Measurements from ENCODE around the gene LMCD1.

LMCD1 gene, protein sequence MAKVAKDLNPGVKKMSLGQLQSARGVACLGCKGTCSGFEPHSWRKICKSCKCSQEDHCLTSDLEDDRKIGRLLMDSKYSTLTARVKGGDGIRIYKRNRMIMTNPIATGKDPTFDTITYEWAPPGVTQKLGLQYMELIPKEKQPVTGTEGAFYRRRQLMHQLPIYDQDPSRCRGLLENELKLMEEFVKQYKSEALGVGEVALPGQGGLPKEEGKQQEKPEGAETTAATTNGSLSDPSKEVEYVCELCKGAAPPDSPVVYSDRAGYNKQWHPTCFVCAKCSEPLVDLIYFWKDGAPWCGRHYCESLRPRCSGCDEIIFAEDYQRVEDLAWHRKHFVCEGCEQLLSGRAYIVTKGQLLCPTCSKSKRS

DNA sequence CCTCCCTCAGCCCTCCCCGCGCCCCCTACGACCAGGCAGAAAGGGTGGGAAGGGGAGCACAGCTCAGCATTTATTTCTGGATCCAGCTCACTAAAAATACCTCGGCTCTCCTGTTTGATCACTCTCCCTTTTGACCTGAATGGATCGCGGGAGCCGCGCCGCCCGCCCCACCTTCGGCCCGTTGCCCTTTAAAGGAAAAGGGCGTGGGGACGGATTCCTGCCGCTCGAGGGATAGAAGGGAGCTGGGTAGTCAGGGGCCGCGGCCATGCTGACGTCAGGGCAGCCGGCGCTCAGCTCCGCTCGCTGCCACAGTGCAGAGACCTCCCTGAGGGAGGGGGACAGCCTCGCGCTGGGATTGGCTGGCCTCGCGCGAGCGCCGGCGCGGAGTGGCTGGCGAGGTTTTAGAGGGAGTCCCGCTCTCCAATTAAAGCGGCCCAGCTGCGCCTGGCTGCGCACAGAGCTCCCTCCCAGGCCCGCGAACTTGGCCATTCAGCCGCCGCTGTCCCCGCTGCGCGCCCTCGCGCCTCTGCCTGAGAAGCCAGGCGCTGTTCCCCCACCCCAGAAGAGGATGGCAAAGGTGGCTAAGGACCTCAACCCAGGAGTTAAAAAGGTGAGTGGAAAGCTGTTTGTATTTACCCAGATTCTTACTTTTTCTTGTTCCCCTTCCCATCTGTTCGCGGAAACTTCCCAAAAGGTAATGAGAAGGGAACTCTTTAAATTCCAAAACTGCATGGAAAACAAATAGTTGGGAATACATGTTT is at the start of gene LMCD1:
Gene LMCD1 (plus strand): TSS at position 453 of the 761 bp plus-strand sequence. CDS start 116 bp downstream, at position 569.
- Histone ChIP-seq H3K27ac (ENCODE audit: low read depth, low read length) (peak within 1 kb of the TSS; percentile 93), H3K4me1 (ENCODE audit: insufficient read depth, low read length) (peaks cover 20% of the 10 kb centered on the region), H3K4me3 (ENCODE audit: low read depth in 1 of 2, low read length in 2 of 2) (peak within 1 kb of the TSS; percentile 48 to 61), H3K9me3 (ENCODE audit: low read length) (no peaks in the 10 kb centered on the region), H3K9ac (ENCODE audit: low read length) (no peak within 1 kb of the TSS), H3K27me3 (ENCODE audit: control insufficient read depth in 1 of 2, insufficient read depth in 2 of 2, low read length in 2 of 2) (no peaks in the 10 kb centered on the region), H3K36me3 (ENCODE audit: insufficient read depth, low read length) (no peaks in the 10 kb centered on the region)

DNA sequence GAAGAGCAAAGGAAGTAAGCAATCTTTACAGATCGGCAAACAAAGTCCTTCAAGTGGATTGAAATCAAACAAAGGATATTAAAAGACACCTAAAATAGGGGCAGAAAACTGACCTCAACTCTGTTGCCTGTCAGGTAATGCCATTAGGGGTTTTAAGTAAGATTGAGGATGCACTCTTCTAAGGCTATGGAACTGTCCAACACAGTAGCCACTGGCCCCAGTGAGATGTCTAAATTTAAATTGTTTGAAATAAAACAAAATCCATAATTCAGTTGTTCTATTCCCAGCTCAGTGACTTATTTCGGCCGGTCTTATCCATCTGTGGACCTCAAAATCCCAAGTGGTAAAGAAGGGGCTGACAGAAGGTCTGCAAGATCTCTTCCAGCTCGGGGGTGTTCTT is 49.5 kb upstream of the LMCD1 start:
- Histone ChIP-seq H3K9ac (ENCODE audit: low read length) (no peak overlapping the region), H3K27ac (ENCODE audit: low read depth, low read length) (no peak overlapping the region), H3K36me3 (ENCODE audit: insufficient read depth, low read length) (no peaks in the 10 kb centered on the region), H3K9me3 (ENCODE audit: low read length) (no peaks in the 10 kb centered on the region), H3K4me3 (ENCODE audit: low read depth in 1 of 2, low read length in 2 of 2) (no peak overlapping the region), H3K27me3 (ENCODE audit: control insufficient read depth in 1 of 2, insufficient read depth in 2 of 2, low read length in 2 of 2) (no peaks in the 10 kb centered on the region), H3K4me1 (ENCODE audit: insufficient read depth, low read length) (no peaks in the 10 kb centered on the region)

DNA sequence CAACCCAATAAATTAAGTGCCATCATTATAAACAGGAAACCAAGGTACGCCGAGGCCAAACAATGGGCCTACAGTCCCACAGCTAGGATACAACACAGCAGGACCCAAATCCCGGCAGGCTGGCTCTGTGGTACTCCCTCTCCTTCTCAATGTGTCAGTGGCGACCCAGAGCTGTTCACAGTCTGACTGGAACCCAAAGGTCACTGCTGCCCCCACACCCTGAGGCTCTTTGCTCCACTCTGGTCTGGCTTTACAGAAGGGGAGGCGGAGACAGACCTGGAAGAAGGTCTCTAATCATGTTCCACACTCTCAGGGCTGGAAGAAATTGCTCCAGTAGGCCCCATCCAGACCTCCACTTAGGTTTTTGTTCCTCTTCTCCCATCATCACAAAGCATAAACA is 48.5 kb upstream of the LMCD1 start:
- H3K36me3 ChIP-seq (ENCODE audit: insufficient read depth, low read length): no peaks in the 10 kb centered on the region
- no peak overlapping the region for H3K27ac ChIP-seq (ENCODE audit: low read depth, low read length)
- H3K9ac ChIP-seq (ENCODE audit: low read length): no peak overlapping the region
- no peaks in the 10 kb centered on the region for H3K27me3 ChIP-seq (ENCODE audit: control insufficient read depth in 1 of 2, insufficient read depth in 2 of 2, low read length in 2 of 2)
- H3K4me3 ChIP-seq (ENCODE audit: low read depth in 1 of 2, low read length in 2 of 2): no peak overlapping the region
- no peaks in the 10 kb centered on the region for H3K4me1 ChIP-seq (ENCODE audit: insufficient read depth, low read length)
- no peaks in the 10 kb centered on the region for H3K9me3 ChIP-seq (ENCODE audit: low read length)

DNA sequence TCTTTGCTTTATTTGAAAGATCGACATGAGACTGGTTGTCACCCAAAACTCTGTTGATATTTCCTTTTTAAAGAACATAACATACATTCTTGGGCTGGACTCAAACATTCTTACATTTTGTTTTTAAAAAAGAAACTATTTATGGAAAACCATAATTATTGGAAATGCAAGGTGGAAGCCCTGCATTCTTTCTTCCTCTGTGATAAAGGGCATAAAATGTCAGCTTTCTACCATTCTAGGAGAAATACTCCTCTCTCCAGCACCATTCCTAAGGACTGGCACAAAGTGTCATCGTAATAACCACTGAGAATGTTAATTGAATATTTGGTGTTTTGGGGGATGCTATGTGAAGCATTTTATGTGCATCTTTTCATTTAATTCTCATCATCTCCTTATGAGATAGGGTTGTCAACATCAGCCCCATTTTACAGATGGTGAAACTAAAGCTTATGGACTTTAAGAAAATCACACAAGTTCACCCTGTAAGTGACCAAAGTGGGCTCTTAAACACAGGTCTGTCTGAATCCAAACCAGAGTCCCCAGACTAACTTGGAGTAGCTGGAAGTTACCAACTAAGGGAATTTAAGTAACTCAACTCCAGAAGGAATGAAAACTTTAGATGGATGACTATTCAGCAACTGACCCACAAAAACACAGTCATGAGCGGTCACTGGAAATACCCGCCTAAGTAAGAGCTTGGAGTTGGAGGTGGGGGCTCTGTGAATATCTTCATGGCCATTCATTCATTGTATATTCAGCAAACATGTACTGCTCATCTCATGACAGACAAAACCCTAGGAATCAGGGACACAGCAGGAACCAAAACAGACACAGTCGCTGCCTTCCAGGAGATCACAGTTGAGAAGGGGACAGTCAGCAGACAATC is 45.9 kb upstream of the LMCD1 start:
- Histone ChIP-seq H3K36me3 (ENCODE audit: insufficient read depth, low read length) (no peaks in the 10 kb centered on the region), H3K27ac (ENCODE audit: low read depth, low read length) (no peak overlapping the region), H3K9ac (ENCODE audit: low read length) (no peak overlapping the region), H3K27me3 (ENCODE audit: control insufficient read depth in 1 of 2, insufficient read depth in 2 of 2, low read length in 2 of 2) (no peaks in the 10 kb centered on the region), H3K4me1 (ENCODE audit: insufficient read depth, low read length) (no peaks in the 10 kb centered on the region), H3K9me3 (ENCODE audit: low read length) (no peaks in the 10 kb centered on the region), H3K4me3 (ENCODE audit: low read depth in 1 of 2, low read length in 2 of 2) (no peak overlapping the region)

DNA sequence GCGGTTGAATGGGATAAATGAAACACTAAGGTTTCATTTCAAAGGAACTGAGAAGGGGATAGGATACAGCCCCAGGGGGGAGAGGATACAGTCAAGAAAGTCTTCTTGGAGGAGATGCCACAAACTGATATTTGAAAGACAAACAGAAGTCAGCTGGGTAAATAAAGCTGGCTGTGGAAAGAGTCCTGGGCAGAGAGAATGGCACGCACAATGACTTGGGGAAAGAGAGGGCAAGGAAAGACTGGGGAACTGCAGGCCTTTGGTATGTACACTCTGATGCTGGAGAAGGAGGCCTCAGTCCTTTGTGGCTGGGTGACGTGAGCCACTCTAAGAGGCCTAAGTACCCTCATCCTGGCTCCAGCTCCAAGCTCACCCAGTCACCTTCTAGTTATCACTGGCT is 45.2 kb upstream of the LMCD1 start:
- Histone ChIP-seq H3K27ac (ENCODE audit: low read depth, low read length) (no peak overlapping the region), H3K9me3 (ENCODE audit: low read length) (no peaks in the 10 kb centered on the region), H3K36me3 (ENCODE audit: insufficient read depth, low read length) (no peaks in the 10 kb centered on the region), H3K9ac (ENCODE audit: low read length) (no peak overlapping the region), H3K4me3 (ENCODE audit: low read depth in 1 of 2, low read length in 2 of 2) (no peak overlapping the region), H3K4me1 (ENCODE audit: insufficient read depth, low read length) (no peaks in the 10 kb centered on the region), H3K27me3 (ENCODE audit: control insufficient read depth in 1 of 2, insufficient read depth in 2 of 2, low read length in 2 of 2) (no peaks in the 10 kb centered on the region)

DNA sequence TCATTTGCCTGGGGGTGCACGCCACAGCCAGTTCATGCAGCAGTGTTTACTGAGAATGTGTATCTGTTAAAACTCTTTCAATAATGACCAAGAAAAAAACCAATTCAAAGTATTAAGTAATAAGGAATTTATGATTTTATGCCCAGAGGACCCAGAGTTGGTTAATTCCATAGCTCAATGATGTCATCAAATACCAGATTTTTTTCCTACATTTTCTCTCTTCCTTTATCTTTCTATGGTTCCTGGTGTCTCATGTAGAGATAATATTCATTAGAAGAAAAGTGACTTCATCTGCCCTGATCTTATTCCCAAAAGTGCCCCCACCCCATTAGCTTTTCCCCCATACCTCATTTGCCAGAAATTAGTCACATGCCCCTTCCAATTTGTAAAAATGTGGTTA is 44.6 kb upstream of the LMCD1 start:
- H3K4me1 ChIP-seq (ENCODE audit: insufficient read depth, low read length): no peaks in the 10 kb centered on the region
- no peak overlapping the region for H3K27ac ChIP-seq (ENCODE audit: low read depth, low read length)

DNA sequence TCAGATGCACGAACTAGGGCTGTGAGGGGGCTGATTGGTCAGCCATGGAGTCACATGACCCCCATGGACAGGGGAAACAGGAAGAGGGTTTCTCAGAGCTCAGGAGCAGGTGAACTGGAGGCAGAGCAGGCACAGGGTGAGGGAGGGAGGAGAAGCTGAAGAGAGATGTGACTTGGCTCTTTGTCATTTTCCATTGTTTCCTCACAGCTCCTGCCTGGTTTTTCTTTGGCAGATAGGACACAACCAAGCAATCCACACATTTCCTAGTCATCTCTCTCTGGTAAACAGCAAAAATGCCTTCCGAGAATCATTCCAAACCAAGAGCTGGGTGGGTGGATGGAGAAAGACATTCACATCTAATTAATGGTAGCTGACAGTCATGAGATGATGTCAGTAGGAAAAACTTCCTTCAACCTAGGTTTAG is 43.4 kb upstream of the LMCD1 start:
- no peak overlapping the region for H3K9ac ChIP-seq (ENCODE audit: low read length)
- no peaks in the 10 kb centered on the region for H3K36me3 ChIP-seq (ENCODE audit: insufficient read depth, low read length)
- no peak overlapping the region for H3K27ac ChIP-seq (ENCODE audit: low read depth, low read length)
- no peaks in the 10 kb centered on the region for H3K27me3 ChIP-seq (ENCODE audit: control insufficient read depth in 1 of 2, insufficient read depth in 2 of 2, low read length in 2 of 2)
- H3K4me1 ChIP-seq (ENCODE audit: insufficient read depth, low read length): no peaks in the 10 kb centered on the region
- no peaks in the 10 kb centered on the region for H3K9me3 ChIP-seq (ENCODE audit: low read length)
- no peak overlapping the region for H3K4me3 ChIP-seq (ENCODE audit: low read depth in 1 of 2, low read length in 2 of 2)

More for the DNA sequence above, 44.6 kb upstream of the LMCD1 start:
- no peaks in the 10 kb centered on the region for H3K27me3 ChIP-seq (ENCODE audit: control insufficient read depth in 1 of 2, insufficient read depth in 2 of 2, low read length in 2 of 2)
- no peak overlapping the region for H3K4me3 ChIP-seq (ENCODE audit: low read depth in 1 of 2, low read length in 2 of 2)
- H3K36me3 ChIP-seq (ENCODE audit: insufficient read depth, low read length): no peaks in the 10 kb centered on the region
- H3K9ac ChIP-seq (ENCODE audit: low read length): no peak overlapping the region
- H3K9me3 ChIP-seq (ENCODE audit: low read length): no peaks in the 10 kb centered on the region

DNA sequence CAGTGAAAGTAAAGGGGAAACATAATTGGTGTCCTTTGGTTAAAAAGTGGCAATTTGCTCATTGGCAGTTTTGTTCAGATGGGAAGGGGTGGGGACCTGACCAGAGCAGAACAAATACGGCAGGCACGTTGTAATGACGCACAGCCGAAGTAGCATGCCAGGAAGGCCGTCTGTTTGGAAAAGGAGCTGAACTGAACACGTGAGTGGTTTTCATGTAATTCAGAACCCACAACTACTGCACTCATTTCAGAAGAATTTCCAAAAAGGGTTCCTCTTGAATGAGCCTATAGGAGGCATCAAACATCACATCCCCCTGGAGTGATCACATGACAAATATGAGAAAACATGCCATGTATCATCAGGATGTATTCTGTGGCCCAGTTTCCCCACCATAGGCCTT is 42.9 kb upstream of the LMCD1 start:
- Histone ChIP-seq H3K27me3 (ENCODE audit: control insufficient read depth in 1 of 2, insufficient read depth in 2 of 2, low read length in 2 of 2) (no peaks in the 10 kb centered on the region), H3K9me3 (ENCODE audit: low read length) (no peaks in the 10 kb centered on the region), H3K4me3 (ENCODE audit: low read depth in 1 of 2, low read length in 2 of 2) (no peak overlapping the region), H3K9ac (ENCODE audit: low read length) (no peak overlapping the region), H3K27ac (ENCODE audit: low read depth, low read length) (no peak overlapping the region), H3K36me3 (ENCODE audit: insufficient read depth, low read length) (no peaks in the 10 kb centered on the region), H3K4me1 (ENCODE audit: insufficient read depth, low read length) (no peaks in the 10 kb centered on the region)

DNA sequence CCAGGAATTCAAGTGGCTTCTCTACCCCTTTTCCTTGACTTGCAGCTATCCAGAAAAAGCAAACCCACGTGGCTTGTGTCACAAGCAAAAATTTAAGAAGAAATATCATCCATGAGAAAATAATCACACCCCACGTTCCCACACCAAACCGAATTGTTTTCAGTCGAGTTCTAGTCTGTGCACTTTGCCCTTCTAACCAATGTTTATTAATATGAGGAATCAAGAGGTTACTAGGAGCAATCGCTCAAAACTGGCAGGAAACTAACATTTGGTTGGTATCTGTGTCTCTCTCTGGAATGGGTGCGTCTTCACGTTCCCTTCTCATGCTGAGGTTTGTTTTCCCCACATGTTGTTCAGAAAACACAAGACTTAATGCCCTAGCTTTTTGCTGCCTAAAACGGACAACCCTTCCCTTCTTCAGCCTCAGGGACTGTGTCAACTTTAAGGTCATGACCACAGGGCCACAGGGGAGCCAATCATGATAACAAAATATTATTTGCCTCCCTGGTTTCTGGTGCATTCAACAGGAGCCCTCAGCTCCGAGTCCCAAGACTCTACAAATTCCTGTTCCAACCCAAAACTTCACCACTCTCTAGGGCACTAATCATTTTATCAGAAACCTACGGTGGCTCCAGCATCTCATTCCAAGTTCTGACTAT is 41.4 kb upstream of the LMCD1 start:
- no peak overlapping the region for H3K9ac ChIP-seq (ENCODE audit: low read length)
- H3K9me3 ChIP-seq (ENCODE audit: low read length): no peaks in the 10 kb centered on the region
- H3K27ac ChIP-seq (ENCODE audit: low read depth, low read length): no peak overlapping the region
- no peak overlapping the region for H3K4me3 ChIP-seq (ENCODE audit: low read depth in 1 of 2, low read length in 2 of 2)
- no peaks in the 10 kb centered on the region for H3K4me1 ChIP-seq (ENCODE audit: insufficient read depth, low read length)
- no peaks in the 10 kb centered on the region for H3K36me3 ChIP-seq (ENCODE audit: insufficient read depth, low read length)
- no peaks in the 10 kb centered on the region for H3K27me3 ChIP-seq (ENCODE audit: control insufficient read depth in 1 of 2, insufficient read depth in 2 of 2, low read length in 2 of 2)

DNA sequence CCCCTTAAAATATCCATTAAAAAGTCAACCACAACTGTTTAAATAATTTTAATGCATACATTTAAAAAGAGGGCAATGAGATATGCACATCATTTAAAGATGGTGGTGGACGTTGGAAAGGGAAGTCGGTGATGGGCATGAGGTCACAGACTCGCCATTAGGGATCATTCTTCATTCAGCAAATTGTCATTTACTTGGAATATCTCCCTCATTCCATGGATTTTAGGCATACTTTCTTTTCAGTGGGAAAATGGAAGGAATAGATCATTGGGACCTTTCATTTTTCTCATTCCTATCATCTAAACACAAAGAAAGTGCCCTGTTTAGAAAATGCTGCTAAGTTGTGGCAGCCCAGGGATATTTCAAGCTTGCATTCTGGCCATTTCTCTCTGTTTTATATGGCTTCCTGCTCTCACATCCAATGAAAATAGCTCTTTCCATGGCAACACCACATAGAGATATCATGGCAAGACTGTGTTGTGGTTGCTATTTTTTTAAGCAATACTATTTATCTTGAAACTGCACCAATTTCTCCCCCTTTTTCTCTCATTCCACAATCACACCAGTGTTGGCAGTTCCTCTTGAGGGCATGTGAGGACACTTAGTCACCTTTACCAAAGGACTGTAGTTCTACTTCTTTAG is 40.7 kb upstream of the LMCD1 start:
- Histone ChIP-seq H3K9ac (ENCODE audit: low read length) (no peak overlapping the region), H3K4me3 (ENCODE audit: low read depth in 1 of 2, low read length in 2 of 2) (no peak overlapping the region), H3K36me3 (ENCODE audit: insufficient read depth, low read length) (no peaks in the 10 kb centered on the region), H3K27me3 (ENCODE audit: control insufficient read depth in 1 of 2, insufficient read depth in 2 of 2, low read length in 2 of 2) (no peaks in the 10 kb centered on the region), H3K9me3 (ENCODE audit: low read length) (no peaks in the 10 kb centered on the region), H3K27ac (ENCODE audit: low read depth, low read length) (no peak overlapping the region), H3K4me1 (ENCODE audit: insufficient read depth, low read length) (no peaks in the 10 kb centered on the region)

Measured in muscle layer of colon (tissue), 2 donors.